NCI-H2107 treated with DMSO at 0.1 percent for 48 hours (cell line): Measurements from ENCODE around the gene NR3C2.

Experiments
- DNase-seq: peaks from one replicate; lab custom pipeline; 2025; ENCODE audit not compliant: unreplicated experiment; lab: John Stamatoyannopoulos, UW

Gene NR3C2

GRCh38 chr4:148315049-148315448 is 127.2 kb downstream of the NR3C2 start:
- no peak for DNase-seq

- DNase-seq = no peak
Observed at GRCh38 chr4:148312956-148313490, 129.2 kb downstream of the NR3C2 start.

- DNase-seq = no peak
Observed at GRCh38 chr4:148311526-148311925, 130.7 kb downstream of the NR3C2 start.

- DNase-seq = no peak
Observed at GRCh38 chr4:148310756-148311155, 131.5 kb downstream of the NR3C2 start.

- DNase-seq = no peak
Observed at GRCh38 chr4:148305751-148306150, 136.5 kb downstream of the NR3C2 start.

- DNase-seq = no peak
Observed at GRCh38 chr4:148302416-148302815, 139.8 kb downstream of the NR3C2 start.

GRCh38 chr4:148300877-148301276 is 141.3 kb downstream of the NR3C2 start:
- no peak for DNase-seq

- no peak for DNase-seq
Observed at GRCh38 chr4:148299337-148299736, 142.9 kb downstream of the NR3C2 start.

GRCh38 chr4:148296498-148296897 is 145.7 kb downstream of the NR3C2 start:
- DNase-seq = no peak

GRCh38 chr4:148295642-148296041 is 146.6 kb downstream of the NR3C2 start:
- no peak for DNase-seq

GRCh38 chr4:148293571-148293970 is 148.6 kb downstream of the NR3C2 start:
- no peak for DNase-seq

GRCh38 chr4:148292686-148293085 is 149.5 kb downstream of the NR3C2 start:
- DNase-seq = no peak

- DNase-seq = no peak
Observed at GRCh38 chr4:148289740-148290139, 152.5 kb downstream of the NR3C2 start.

- DNase-seq = no peak
Observed at GRCh38 chr4:148288448-148288847, 153.8 kb downstream of the NR3C2 start.

GRCh38 chr4:148287111-148287510 is 155.1 kb downstream of the NR3C2 start:
- DNase-seq = no peak

GRCh38 chr4:148286012-148286411 is 156.2 kb downstream of the NR3C2 start:
- DNase-seq = no peak

- no peak for DNase-seq
Observed at GRCh38 chr4:148283665-148284064, 158.5 kb downstream of the NR3C2 start.

GRCh38 chr4:148278310-148278709 is 163.9 kb downstream of the NR3C2 start:
- DNase-seq = no peak

GRCh38 chr4:148275266-148275665 is 166.9 kb downstream of the NR3C2 start:
- DNase-seq = no peak

- DNase-seq = no peak
Observed at GRCh38 chr4:148273501-148273986, 168.7 kb downstream of the NR3C2 start.

GRCh38 chr4:148271166-148271565 is 171.0 kb downstream of the NR3C2 start:
- no peak for DNase-seq

- DNase-seq = no peak
Observed at GRCh38 chr4:148270630-148271029, 171.6 kb downstream of the NR3C2 start.

- no peak for DNase-seq
Observed at GRCh38 chr4:148268835-148269234, 173.4 kb downstream of the NR3C2 start.
